Endothelial cell of umbilical vein (primary cell): ENCODE measurements around the gene ST8SIA2. TPM values are rescaled to one million over a fixed set of nuclear protein-coding genes. Genes with fewer than 3 reads are reported as not detected.

Experiments used
- BruUV-seq: library from RNA; stranded (reverse); fragments of 400-500 nt; replicated peaks from 2 replicates; lab custom pipeline; 2021; lab: Mats Ljungman, UMichigan
- CTCF ChIA-PET: fragments of 300-600, 350-600 bp; sonication (Branson Sonifier 250); formaldehyde crosslinking; loops from one replicate; lab custom pipeline; 2021; ENCODE audit warnings: antibody characterized with exemption, inconsistent platforms; lab: Charles Lee
- POLR2A ChIA-PET: fragments of 300-600, 350-600 bp; sonication (Branson Sonifier 250); formaldehyde crosslinking; loops from one replicate; lab custom pipeline; 2021; ENCODE audit warnings: antibody characterized with exemption, inconsistent platforms; lab: Charles Lee
- DNase-seq: peaks from one replicate; pipeline ENCODE4 v3.0.0-alpha.2; 2011; ENCODE audit warnings: low read depth, low spot score
- FAIRE-seq: peaks from 2 replicates; lab custom pipeline; 2011; peaks lifted over from hg19 to GRCh38; lab: Jason Lieb, UNC
- H2AFZ ChIP-seq: 2 replicates; pipeline ENCODE4 v1.6.0; 2012; ENCODE audit warnings: low read depth, low read length, control low read depth, inconsistent platforms
- H3K27ac ChIP-seq: 2 replicates; pipeline ENCODE4 v1.5.1; 2011; ENCODE audit warnings: low read depth, mild to moderate bottlenecking, control low read depth, low read length, moderate library complexity; ENCODE audit not compliant: insufficient read depth
- H3K27me3 ChIP-seq, 2 experiments: 2 replicates each; pipeline versions ENCODE4 v1.6.0 to v1.6.1; 2011; ENCODE audit warnings: low read length in 2 of 2, mixed read lengths in 1 of 2; ENCODE audit not compliant: control insufficient read depth in 2 of 2, insufficient read depth in 2 of 2
- H3K36me3 ChIP-seq, 2 experiments: 2 replicates in 1 of 2; 3 replicates in 1 of 2; pipeline ENCODE4 v1.5.1; 2011; ENCODE audit warnings: low read length in 2 of 2, mild to moderate bottlenecking in 1 of 2, moderate library complexity in 1 of 2; ENCODE audit not compliant: control insufficient read depth in 2 of 2, insufficient read depth in 2 of 2; ENCODE audit errors: extremely low read depth in 1 of 2
- H3K4me1 ChIP-seq: 3 replicates; pipeline ENCODE4 v1.5.1; 2011; ENCODE audit warnings: mild to moderate bottlenecking, low read length; ENCODE audit not compliant: control insufficient read depth, insufficient read depth; ENCODE audit errors: extremely low read depth
- H3K4me2 ChIP-seq: 2 replicates; pipeline ENCODE4 v1.6.1; 2011; ENCODE audit warnings: low read length, control low read depth, mixed read lengths; ENCODE audit not compliant: insufficient read depth
- H3K4me3 ChIP-seq, 3 experiments: fragments of 200-600 bp in 1 of 3; sonication (generic), shearing (Covaris generic) in 1 of 3; replicated peaks in 1 of 3; 2 replicates each; pipeline ENCODE4 v1.5.1; 2011 to 2016; ENCODE audit warnings: control low read depth in 3 of 3, low read length in 3 of 3, mild to moderate bottlenecking in 2 of 3, inconsistent platforms in 1 of 3, low read depth in 1 of 3, moderate library complexity in 1 of 3; ENCODE audit not compliant: insufficient read depth in 1 of 3
- H3K79me2 ChIP-seq: 2 replicates; pipeline ENCODE4 v1.6.0; 2012; ENCODE audit warnings: low read length, inconsistent platforms; ENCODE audit not compliant: control insufficient read depth, insufficient read depth
- H3K9ac ChIP-seq: replicated peaks from 2 replicates; pipeline ENCODE3; 2011; ENCODE audit warnings: low read length, control low read depth; ENCODE audit not compliant: insufficient read depth; ENCODE audit errors: extremely low read depth
- H3K9me1 ChIP-seq: replicated peaks from 3 replicates; pipeline ENCODE4 v1.6.0; 2011; ENCODE audit warnings: mild to moderate bottlenecking, low read length; ENCODE audit not compliant: control insufficient read depth, insufficient read depth; ENCODE audit errors: extremely low read depth
- H3K9me3 ChIP-seq: replicated peaks from 2 replicates; pipeline ENCODE4 v1.5.1; 2012; ENCODE audit warnings: low read length, inconsistent platforms; ENCODE audit not compliant: control insufficient read depth, insufficient read depth
- H4K20me1 ChIP-seq: replicated peaks from 2 replicates; pipeline ENCODE3; 2011; ENCODE audit warnings: mild to moderate bottlenecking, low read length; ENCODE audit not compliant: control insufficient read depth, insufficient read depth; ENCODE audit errors: extremely low read depth
- EZH2 ChIP-seq: IDR thresholded peaks from 2 replicates; pipeline ENCODE4 v1.6.1; 2012; ENCODE audit warnings: borderline replicate concordance, low read depth, mild to moderate bottlenecking, moderate library complexity, low read length, inconsistent platforms; ENCODE audit not compliant: severe bottlenecking
- FOS ChIP-seq: IDR thresholded peaks from 2 replicates; pipeline ENCODE4 v1.6.1; 2011; ENCODE audit warnings: mild to moderate bottlenecking, low read length, moderate library complexity, borderline replicate concordance; ENCODE audit not compliant: insufficient read depth
- POLR2A ChIP-seq: IDR thresholded peaks from 2 replicates; pipeline ENCODE4 v1.6.1; 2012; ENCODE audit warnings: low read depth, mild to moderate bottlenecking, control low read depth, low read length
- POLR2AphosphoS5 ChIP-seq: IDR thresholded peaks from 2 replicates; pipeline ENCODE4 v1.6.1; 2012; ENCODE audit warnings: low read depth, mild to moderate bottlenecking, control low read depth, low read length, moderate library complexity; ENCODE audit not compliant: insufficient read depth
- dilution Hi-C: fragments of 300-500 bp; cut with MboI; formaldehyde crosslinking; loops from one replicate; pipeline ENCODE4 v1.15.0; 2019; ENCODE audit warnings: low sequenced_read_pairs; ENCODE audit not compliant: extremely low pct_ligation_motif_present
- intact Hi-C: fragments of 100-400 bp; cut with micrococcal nuclease; formaldehyde crosslinking; loops from one replicate; pipeline ENCODE4 v1.10.0; 2022
- polyA plus RNA-seq, 4 experiments: library from polyadenylated mRNA; depleted of rRNA in 3 of 4; stranded (reverse) in 3 of 4; unstranded in 1 of 4; fragments of >200 nt; gene quantifications; 2 replicates each; pipeline versions ENCODE4 v1.2.1 to v1.2.3, GENCODE V29; 2011 to 2012; ENCODE audit warnings: missing spikeins in 1 of 4
- total RNA-seq: library from RNA; stranded (reverse); gene quantifications from 2 replicates; pipeline ENCODE4 v1.2.3, GENCODE V29; 2021
- TF ChIP-seq, protein P1 (sequence below), 2 donors: IDR thresholded peaks; 1 replicate in 1 of 2; 2 replicates in 1 of 2; pipeline ENCODE4 v1.5.1; 2011; ENCODE audit warnings: low read length in 2 of 2, mild to moderate bottlenecking in 2 of 2, moderate library complexity in 2 of 2, control low read depth in 1 of 2, inconsistent platforms in 1 of 2, low read depth in 1 of 2; ENCODE audit not compliant: insufficient read depth in 1 of 2; ENCODE audit errors: extremely low read depth in 1 of 2

Gene ST8SIA2
- total and polyA plus RNA-seq, 2 donors (not counting 3 experiments of a cell fraction or from before 2014, with no cell fraction given) = 0.35 to 0.46 TPM

- no peak overlapping the region for H3K4me3 ChIP-seq
- no TSS peak for BruUV-seq
Measured at GRCh38 chr15:92485441-92485840, 91.8 kb downstream of the ST8SIA2 start.

GRCh38 chr15:92492551-92493115 is 99.0 kb downstream of the ST8SIA2 start:
- dilution Hi-C loops = no loop called here
- H3K36me3 ChIP-seq = no peaks in the 10 kb centered on the region
- POLR2A ChIA-PET = no interaction called here
- no peak for DNase-seq
- intact Hi-C loops = no loop called here
- H3K9ac ChIP-seq = no peak overlapping the region
- H3K4me2 ChIP-seq = no peak overlapping the region
- TF ChIP-seq FOS = no peak
- TF ChIP-seq, protein P1, sequence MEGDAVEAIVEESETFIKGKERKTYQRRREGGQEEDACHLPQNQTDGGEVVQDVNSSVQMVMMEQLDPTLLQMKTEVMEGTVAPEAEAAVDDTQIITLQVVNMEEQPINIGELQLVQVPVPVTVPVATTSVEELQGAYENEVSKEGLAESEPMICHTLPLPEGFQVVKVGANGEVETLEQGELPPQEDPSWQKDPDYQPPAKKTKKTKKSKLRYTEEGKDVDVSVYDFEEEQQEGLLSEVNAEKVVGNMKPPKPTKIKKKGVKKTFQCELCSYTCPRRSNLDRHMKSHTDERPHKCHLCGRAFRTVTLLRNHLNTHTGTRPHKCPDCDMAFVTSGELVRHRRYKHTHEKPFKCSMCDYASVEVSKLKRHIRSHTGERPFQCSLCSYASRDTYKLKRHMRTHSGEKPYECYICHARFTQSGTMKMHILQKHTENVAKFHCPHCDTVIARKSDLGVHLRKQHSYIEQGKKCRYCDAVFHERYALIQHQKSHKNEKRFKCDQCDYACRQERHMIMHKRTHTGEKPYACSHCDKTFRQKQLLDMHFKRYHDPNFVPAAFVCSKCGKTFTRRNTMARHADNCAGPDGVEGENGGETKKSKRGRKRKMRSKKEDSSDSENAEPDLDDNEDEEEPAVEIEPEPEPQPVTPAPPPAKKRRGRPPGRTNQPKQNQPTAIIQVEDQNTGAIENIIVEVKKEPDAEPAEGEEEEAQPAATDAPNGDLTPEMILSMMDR (IDR thresholded peaks at IDR 0.05; ENCODE audit: extremely low read depth in 1 of 2, insufficient read depth in 1 of 2, low read depth in 1 of 2, low read length in 2 of 2) = no peak
- H2AFZ ChIP-seq = no peak overlapping the region
- no peak overlapping the region for H3K4me3 ChIP-seq
- H3K9me3 ChIP-seq = no peaks in the 10 kb centered on the region
- H3K79me2 ChIP-seq = no peaks in the 10 kb centered on the region
- H3K27me3 ChIP-seq = no peaks in the 10 kb centered on the region
- no peaks in the 10 kb centered on the region for H3K9me1 ChIP-seq
- H3K4me1 ChIP-seq = no peaks in the 10 kb centered on the region
- H4K20me1 ChIP-seq = no peaks in the 10 kb centered on the region
- H3K27ac ChIP-seq = no peak overlapping the region
- CTCF ChIA-PET = no interaction called here
- BruUV-seq = no TSS peak
- no peak for FAIRE-seq

More at GRCh38 chr15:92485441-92485840, 91.8 kb downstream of the ST8SIA2 start:
- H3K9me1 ChIP-seq = no peaks in the 10 kb centered on the region
- no peaks in the 10 kb centered on the region for H3K36me3 ChIP-seq
- ChIA-PET CTCF (interaction anchor here (0.7 kb wide), 1 partner anchor 116 kb away, joined by 3 read pairs; no protein-coding TSS in a partner anchor), POLR2A (no interaction called here)
- dilution Hi-C loops (no loop called here), intact Hi-C loops (no loop called here)
- H3K27me3 ChIP-seq = no peaks in the 10 kb centered on the region
- no peaks in the 10 kb centered on the region for H3K79me2 ChIP-seq
- no peaks in the 10 kb centered on the region for H4K20me1 ChIP-seq
- DNase-seq = no peak
- H3K9ac ChIP-seq = no peak overlapping the region
- TF ChIP-seq EZH2 (no peak), POLR2AphosphoS5 (no peak), POLR2A (no peak)
- H3K4me1 ChIP-seq = no peaks in the 10 kb centered on the region
- H3K27ac ChIP-seq = no peak overlapping the region
- FAIRE-seq = no peak
- H3K9me3 ChIP-seq = no peaks in the 10 kb centered on the region
- H3K4me2 ChIP-seq = no peak overlapping the region
- H2AFZ ChIP-seq = no peak overlapping the region
